Activated CD4-positive, alpha-beta T cell treated with anti-CD3 and anti-CD28 coated beads, Interleukin-2, amount 50 U/mL, for 24 hours (primary cell): ENCODE measurements around the gene STK32B.
"Not testable (repeated sequence)": the region's sequence is repeated elsewhere in the genome, so short reads cannot be mapped to it uniquely, and the experiment has no call there.

Experiments
- DNase-seq, 2 donors: peaks; one replicate each; pipeline ENCODE4 v3.0.0-alpha.2; 2020; ENCODE audit warnings: low read depth in 1 of 2, low spot score in 1 of 2

The STK32B gene

DNA sequence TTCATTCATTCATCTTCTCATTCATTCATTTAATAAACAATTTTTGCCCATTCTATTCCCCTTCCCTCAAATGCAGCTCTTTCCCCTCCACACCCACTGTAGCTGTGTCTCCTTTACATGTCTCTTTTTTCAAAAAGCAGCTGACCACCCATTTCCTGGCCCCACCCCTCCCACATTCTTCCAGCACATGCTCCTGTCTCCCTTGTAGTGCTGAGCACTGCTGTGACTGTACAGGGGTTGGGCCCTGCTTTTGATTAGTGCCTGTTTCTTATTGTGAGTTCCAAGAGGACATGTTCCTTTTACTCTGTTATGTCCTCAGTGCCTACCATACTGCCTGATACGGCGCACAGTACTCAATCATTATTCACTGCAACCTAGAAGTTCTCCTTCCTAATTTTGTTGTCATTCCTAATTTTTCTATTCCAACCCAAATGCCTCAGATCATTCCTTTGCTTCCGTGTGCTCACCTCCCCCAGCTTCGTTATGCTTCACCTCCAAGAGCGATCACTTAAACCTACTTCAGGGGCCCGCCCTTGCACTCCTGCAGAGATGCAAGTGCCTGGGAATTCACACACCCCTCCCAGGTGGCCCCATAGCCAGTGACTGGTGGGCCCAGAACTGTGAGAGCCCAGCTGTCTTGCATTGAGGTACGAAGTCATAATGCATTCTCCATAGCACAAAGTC lies 152.2 kb downstream of the STK32B start:
- no peak for DNase-seq

DNA sequence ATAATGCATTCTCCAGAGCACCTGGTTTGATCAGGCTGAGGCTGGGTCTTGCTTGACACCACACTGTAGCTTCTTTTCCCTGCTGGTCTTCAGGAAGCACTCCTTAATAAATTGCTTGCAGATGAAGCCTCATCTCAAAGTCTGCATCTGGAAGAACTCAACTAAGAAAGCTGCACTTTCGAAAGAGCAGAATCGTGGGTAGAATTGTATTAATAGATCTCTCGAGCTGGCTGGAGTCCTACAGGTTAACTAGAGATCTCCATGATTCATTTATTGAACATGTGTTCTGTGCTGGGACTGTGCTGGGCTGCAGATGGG lies 152.7 kb downstream of the STK32B start:
- no peak for DNase-seq

DNA sequence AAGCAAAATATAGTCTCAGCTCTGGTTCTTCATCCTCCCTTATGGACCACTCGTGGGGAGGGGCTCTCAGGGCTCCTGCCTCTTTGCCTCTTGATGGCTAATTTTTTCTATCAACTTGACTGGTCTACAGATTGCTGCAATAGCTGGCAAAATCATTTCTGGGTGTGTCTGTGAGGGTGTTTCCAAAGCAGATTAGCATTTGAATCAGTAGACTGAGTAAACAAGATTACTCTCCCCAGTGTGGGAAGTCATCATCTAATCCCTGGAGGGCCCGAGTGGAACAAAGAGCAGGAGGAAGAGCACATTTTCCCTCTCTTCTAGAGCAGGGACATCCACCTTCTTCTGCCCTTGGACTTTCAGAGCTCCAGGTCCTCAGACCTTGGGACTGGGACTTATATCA lies 153.5 kb downstream of the STK32B start:
- no peak for DNase-seq

DNA sequence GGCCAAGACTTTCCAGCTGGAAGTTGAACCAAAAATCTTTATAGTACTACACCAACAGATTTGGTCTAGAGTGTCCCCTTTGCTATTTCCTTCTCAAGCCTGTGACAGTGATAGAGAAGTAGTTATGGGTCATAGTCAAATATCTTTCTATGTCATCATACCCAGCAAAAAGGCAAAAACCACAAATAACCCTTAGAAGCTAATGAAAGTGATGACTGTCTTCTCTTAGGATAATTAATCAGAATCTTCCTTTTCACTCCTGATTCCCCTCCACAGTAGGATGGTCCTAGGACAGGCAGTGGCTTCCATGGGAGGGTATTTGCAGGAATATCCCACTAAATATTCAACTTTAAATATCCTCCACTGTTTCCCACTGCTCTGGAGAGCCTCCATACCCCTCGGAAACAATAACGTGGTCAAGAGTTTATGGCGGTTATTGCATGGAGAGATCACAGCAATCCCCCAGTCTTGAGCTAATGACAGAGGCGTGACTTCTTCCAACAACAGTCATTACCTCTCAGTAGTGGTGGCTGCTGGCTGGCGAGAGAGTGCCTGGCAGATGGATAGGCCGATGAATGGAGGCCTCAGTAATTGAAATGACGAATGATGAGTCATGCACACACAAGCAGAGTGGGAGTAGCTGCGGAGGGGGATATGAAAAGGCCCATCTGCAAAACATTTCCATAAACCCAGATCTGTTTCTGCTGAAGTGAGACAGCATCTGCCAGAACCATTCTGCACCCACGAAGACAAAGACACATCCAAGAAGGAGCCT lies 154.9 kb downstream of the STK32B start:
- no peak for DNase-seq

DNA sequence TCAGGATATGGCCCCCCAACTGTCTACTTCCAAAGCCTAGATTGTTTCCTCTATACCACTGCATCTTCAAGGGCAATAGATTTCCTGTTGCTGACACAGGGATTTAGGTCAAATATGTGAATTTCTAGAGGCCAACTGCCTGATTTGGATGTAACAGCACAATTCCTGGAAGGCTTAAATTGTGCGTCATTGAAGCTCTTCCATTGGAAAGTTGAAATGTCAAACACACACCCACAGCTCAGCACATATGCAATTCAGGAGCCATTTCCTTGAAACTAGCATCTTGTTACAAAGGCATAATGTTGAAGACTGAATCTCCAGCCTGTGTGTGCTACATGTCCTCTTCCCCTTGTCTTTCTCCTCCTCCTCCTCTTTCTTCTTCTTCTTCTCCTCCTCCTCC lies 158.6 kb downstream of the STK32B start:
- no peak for DNase-seq

DNA sequence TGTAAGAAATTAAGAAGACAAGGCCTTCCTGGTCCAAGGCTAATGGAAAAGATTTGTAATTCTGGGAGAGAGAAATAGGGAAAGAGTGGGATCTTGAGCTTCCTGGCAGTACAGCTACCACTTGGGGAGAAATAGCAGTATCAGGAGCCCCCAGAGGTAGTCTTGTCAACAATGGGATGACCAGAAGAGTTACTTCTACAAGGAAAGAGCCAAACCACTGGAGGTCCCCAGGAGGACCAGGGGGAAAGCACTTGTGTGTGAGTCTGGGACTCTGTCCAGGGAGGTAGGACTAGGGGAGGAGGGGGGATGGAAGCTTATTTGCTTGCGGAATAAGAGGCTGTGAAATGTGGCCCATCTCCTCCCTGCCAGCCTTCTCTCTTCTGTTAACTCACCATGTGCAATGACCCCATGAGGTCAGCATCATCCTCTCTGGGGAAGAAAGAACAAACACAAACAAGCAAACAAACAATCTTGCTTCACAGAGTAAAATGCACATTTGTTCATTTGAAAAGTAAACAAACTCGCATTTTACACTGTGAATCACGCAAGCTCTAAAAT lies 160.1 kb downstream of the STK32B start:
- no peak for DNase-seq

DNA sequence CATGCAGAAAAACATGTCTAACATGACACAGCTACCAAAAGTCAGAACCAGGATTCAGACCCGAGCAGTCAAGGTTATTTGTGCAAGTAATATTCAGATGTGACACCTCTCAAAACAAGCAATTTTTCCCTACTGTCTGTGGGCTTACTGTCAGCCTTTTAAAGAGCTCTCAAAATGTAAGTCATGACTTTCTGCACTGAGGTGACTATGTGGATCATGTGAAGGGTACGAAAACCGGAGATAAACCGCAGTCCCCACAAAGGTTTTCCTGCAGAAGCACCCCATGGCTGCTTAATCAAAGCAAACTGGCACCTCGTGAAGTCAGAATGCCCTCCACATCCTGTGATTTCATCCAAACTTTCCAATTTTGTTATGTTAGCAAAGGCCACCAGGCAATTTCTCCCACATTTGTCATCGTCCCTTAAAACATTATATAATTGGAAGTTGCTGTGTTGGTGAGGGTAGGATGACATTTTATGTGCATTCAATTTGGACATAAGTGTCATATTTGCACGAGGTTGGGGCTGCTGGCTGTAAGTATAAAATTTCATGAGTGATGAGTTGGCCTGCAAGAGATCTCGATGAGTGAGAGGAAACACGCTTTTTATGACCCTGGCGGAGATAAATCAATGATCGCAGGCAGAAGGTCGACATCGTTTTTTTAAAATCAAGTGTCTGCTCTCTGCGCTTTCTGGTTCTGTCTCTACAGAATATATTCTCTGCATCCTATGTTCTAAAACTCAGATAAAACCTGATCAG lies 161.2 kb downstream of the STK32B start:
- no peak for DNase-seq

DNA sequence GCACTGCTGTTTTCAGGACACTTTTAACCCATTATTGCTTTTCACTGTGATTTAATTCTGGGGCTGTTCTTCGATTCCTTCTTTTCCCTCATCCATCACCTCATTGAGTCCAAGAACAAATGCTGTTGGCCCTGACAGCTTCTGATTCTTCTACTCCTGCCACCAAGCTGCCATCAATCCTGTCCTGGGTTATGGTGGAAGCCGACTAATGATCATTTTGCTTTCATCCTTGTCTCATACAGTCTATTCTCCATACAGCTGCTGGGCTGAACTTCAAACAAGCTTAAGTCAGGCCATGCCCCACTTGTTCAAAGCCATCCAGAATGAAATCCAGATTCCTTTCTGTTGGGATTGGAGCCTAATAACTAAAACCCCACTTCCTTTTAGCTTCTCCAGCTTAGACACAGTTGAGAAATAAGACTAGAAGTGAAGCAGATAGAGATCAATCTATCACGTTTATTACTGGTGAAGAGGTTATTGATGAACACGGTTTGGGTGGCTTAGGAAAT lies 161.9 kb downstream of the STK32B start:
- no peak for DNase-seq

DNA sequence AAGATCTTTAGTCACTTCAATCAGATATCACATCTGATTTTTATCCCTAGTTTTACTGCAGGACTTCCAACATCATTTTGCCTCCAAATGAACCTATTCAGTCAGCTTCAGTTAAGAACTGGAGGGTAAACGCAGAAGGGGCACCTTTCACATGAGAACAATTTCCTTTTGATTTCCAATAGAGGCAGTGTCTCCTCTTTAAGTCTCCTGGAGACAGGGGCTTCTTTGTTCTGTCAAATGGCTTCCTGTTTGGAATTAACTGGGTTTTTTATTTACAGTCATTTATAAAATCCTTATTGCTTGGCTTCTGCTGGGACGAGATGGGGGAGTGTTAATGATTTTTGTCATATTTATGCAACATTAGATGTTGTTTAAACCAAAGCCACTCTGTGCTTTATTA lies 164.0 kb downstream of the STK32B start:
- DNase-seq: no peak

DNA sequence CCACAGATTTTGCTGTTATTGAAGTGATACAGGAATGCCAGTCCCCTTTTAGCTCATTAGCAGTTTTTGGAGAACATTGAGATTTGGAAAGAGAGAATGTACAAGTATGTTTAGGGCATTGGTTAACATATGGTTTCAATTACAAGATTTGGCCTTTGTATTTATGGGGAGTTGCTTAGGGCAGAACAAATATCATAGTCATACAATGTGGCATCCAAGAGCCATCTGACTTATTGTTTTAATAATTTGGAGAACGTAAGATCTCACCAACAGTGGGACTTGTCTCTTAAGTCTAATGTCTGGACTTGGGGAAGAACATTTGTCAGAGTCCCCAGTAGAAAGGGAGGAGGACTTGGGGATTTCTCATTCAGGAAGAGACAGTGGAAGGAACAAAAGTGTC lies 166.1 kb downstream of the STK32B start:
- no peak for DNase-seq

DNA sequence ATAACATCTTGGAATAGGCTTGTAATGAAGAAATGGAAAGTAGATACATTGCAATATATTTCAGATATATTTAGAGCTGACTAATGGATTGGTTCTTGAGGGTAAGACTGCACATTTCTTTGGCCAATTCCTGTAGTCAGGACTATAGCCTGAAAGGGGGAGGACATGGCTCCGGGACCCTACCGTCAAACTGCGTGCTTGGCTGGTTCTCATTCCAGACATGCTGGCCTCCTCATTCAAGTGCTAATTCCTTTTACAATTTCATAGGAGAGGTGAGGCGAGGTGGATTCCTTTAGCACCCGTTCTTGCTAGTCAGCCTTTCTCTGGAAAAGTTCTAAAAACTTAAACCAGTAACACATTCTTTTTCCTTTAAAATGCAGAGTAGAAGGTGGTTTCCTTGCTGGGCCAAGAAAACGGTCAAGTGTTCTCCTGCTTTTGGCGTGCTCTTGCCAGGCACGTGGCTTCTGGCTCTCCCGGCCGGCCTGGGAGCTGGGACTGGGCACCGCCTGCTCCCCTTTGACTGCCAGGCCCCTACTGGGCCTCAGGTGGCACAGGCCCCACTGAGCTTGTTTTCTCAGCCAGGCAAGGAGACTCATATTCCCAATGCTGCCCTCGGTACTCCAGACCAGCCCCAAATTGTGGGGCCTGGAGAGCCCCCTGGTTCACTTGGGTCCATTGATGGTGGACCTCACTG lies 167.2 kb downstream of the STK32B start:
- no peak for DNase-seq

DNA sequence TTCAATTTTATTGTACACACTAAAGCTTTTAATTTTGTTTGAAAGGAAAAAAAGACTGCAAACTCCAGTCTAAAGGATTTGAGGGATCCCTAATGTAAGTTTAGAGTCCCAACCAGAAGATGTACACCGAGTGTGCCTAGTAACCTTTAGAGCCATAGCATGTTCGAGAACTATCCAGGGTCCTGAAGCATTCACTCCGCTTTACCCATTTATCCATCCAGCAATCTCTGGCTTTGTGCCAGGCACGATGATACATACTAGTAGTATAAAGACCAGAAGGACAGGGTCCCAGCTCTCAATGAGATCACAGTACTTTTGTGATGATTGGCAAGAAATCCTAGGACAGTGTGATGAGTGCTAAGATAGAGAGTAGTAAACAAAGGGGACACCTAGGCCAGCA lies 168.7 kb downstream of the STK32B start:
- DNase-seq: no peak

DNA sequence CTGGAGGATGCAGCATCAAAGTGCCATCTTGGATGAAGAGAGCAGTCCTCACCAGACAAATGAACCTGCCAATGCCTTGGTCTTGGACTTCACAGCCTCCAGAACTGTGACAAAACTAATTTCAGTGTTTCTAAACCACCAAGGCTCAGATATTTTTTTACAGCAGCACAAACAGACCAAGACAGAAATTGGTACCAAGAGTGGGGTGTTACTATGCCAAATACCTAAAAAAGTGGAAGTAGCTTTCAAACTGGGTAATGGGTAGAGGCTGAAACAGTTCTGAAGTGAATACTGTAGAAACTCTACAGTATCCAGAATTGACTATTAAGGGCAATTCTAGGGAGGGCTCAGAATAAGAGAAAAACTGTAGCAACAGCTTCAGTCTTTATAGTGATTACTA lies 170.8 kb downstream of the STK32B start:
- DNase-seq: no peak

DNA sequence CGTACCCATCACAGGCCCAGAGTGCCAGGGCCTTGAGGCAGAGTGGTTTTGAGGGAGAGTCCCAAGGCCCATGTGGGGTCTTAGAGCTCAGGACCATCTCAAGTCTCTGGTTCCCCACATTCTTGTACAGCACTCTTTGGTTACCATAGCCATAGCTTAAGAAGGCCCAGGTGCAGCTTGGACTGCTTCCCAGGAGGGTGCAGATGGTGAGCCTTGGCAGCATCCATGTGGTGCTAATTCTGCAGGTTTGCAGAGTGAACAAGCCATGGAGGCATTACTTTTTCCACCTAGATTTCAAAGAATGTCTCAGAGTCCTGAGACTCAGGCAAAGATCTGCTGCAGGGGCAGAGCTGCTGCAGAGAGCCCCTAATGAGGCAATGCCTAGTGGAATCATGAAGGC lies 171.7 kb downstream of the STK32B start:
- DNase-seq: no peak

DNA sequence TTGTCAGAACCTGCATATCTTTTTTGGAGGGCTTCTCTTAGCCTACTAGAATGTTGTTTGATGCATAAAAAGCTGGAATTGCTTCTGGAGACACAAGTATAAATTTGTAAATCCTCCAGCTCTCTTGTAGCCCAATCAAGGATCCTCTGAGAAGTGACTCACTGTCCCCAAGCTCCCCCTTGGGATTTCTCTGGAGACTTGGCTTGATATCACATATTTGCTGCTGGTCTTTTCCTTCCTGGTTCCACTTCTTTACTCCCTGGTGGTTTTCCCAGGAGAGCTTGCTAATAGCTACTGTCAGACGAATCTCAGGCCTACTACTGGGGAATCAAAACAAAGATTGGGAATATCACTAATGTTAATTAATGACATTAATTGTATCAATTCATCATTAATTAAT lies 173.1 kb downstream of the STK32B start:
- no peak for DNase-seq

DNA sequence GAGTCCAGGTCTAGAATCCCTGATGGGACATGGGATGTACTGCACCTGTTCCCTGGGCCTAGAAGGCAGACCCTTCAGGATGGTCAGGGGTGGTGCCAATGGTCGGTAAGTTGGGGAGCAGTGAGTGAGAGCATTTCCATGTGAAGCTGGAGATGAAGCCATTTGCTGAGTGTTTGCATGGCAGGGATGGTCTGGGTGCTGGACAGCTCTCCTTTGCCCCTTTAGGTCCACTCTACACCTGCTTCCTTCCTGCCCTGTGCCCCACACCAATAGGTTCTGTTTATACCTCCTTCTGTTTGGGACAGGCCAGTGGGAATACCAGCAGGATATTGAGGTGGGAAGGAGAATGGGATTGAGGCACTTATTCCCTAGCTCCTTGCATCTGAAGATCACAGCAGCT lies 181.3 kb downstream of the STK32B start:
- no peak for DNase-seq

DNA sequence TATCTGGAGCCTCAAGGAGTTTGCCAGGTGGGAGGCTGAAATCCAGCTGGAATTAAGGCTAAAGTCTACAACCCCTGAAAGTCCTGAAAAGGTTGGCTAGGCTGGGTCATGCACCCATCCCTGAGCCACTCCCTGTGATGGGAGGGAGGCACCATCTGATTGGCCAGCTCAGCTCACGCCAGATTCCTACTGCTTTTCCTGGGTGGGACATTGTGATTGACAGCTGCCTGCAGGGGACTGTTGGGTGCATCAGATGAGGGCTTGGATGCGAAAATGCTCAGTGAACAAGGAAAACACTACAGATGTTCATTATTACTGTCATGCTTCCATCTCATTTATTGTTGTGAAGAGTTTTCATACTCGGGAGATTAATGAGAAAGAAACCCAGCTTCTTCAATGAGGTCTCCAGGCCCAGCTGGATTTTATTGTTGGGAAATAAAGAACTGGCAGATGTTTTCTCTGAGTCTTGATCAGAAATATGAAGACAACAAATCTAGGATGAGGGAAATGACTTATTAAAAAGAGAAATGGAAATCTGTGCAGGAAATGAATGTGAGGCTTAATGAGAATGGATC lies 185.9 kb downstream of the STK32B start:
- DNase-seq: no peak

DNA sequence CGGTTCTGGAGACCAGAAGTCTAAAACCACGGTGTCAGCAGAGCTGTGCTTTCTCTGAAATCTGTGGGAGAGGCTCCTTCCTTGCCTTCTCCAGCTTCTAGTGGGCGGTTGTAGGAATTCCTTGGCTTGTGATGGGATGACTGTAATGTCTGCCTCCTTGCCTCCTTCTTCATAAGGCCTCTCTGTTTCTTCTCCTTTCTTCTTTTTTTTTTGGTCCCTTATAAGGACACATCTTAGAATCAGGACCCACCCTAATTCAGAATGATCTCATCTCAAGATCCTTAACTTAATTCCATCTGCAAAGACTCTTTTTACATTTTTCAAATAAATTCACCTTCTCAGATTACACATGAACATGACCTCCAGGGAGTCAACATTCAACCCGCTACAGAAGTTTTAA lies 186.9 kb downstream of the STK32B start:
- no peak for DNase-seq

DNA sequence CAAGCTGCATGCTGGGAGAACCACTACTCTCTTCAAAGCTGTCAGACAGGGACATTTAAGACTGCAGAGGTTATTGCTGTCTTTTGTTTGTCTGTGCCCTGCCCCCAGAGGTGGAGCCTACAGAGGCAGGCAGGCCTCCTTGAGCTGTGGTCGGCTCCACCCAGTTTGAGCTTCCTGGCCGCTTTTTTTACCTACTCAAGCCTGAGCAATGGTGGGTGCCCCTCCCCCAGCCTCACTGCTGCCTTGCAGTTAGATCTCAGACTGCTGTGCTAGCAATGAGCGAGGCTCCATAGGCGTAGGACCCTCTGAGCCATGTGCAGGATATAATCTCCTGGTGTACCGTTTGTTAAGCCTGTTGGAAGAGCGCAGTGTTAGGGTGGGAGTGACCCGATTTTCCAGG lies 195.8 kb downstream of the STK32B start:
- not testable (repeated sequence) for DNase-seq

DNA sequence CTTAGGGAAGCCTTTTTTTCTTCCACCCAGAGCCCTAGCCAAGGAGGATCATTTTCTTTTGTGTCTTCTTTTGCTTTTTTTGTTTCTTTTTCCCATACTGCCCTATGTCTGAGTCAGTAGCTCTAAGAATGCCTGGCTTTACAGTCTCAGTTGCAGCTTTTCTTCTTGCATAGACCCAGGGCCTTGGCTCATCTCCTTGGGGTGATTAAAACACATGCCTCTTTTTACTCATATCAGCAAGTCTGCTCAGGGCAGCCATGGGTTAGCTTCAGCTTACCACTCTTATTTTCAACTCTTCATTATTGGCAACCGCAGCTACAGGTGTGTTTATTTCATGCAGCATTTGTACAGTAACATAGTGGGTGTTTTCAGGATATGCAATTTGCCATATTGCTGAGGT lies 196.5 kb downstream of the STK32B start:
- no peak for DNase-seq

DNA sequence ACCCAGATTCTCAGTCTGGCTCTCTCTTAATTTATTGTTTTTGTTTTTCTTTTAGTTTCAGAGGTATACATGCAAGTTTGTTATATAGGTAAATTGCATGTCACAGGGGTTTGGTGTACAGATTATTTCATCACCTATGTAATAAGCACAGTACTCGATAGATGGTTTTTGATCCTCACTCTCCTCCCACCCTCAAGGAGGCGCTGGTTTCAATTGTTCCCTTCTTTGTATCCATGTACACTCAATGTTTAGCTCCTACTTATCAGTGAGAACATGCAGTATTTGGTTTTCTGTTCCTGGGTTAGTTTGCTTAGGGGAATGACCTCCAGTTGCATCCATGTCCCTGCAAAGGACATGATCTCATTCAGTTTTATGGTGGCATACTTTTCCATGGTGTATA lies 198.4 kb downstream of the STK32B start:
- DNase-seq: no peak
